ENCODE measurements around the gene NUDT15. TPM values are rescaled to one million over a fixed set of nuclear protein-coding genes. Genes with fewer than 3 reads are reported as not detected.

Gene NUDT15
- total RNA-seq, 4 donors from 2014 or later: 12.8 to 19.0 (median 15.9) TPM

DNA sequence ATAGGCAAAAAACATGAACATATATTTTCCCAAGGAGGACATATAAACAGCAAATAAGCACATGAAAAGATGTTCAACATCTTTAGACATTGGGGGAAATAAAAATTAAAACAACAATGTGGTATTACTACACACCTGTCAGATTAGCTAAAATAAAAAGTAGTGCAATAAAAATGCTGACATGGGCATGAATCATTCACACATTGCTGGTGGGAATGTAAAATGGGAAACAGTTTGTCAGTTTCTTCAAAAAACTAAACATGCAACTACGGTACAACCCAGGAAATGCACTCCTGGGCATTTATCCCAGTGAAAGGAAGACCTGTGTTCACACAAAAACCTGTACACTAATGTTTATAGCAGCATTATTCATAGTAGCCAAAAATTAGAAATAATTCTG, 31.1 kb upstream of the NUDT15 start:
- H3K27me3 ChIP-seq: no peaks in the 10 kb centered on the region
- DNase-seq: no peak
- no peaks in the 10 kb centered on the region for H3K36me3 ChIP-seq
- no peak overlapping the region for H3K4me3 ChIP-seq (replicated peaks in 1 of 3)
- TF ChIP-seq POLR2A (IDR thresholded peaks at IDR 0.05): no peak
- TF ChIP-seq, protein P1, sequence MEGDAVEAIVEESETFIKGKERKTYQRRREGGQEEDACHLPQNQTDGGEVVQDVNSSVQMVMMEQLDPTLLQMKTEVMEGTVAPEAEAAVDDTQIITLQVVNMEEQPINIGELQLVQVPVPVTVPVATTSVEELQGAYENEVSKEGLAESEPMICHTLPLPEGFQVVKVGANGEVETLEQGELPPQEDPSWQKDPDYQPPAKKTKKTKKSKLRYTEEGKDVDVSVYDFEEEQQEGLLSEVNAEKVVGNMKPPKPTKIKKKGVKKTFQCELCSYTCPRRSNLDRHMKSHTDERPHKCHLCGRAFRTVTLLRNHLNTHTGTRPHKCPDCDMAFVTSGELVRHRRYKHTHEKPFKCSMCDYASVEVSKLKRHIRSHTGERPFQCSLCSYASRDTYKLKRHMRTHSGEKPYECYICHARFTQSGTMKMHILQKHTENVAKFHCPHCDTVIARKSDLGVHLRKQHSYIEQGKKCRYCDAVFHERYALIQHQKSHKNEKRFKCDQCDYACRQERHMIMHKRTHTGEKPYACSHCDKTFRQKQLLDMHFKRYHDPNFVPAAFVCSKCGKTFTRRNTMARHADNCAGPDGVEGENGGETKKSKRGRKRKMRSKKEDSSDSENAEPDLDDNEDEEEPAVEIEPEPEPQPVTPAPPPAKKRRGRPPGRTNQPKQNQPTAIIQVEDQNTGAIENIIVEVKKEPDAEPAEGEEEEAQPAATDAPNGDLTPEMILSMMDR (IDR thresholded peaks at IDR 0.05): no peak
- WGBS, 2 donors: 71 to 78% methylated on average over 1 of the region's 1 CpG
- no peaks in the 10 kb centered on the region for H3K9me3 ChIP-seq
- intact Hi-C loops (cut with DNase I): no loop called here
- no peak overlapping the region for H3K27ac ChIP-seq
- peaks cover 4 to 7% of the 10 kb centered on the region in 2 donors for H3K4me1 ChIP-seq

DNA sequence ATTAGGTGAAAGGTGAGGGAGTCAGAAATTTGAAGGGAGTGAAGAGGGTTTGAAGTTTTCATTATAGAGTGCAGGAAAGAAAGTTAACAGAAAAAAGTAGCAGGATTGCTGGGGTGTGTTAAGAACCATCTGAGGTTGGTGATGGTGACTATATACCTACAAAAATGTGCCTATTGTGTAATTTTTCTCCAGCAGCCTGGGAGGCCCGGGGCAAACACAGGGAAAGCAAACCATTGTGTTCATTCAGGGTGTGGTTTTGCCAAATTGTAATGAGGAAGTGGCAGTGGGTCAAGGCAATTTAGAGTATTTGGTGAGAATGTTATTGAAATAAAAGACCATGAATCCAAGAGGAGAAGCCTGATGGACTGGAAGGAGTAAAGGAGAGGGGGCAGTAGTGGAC, 28.2 kb upstream of the NUDT15 start:
- H3K9me3 ChIP-seq: no peaks in the 10 kb centered on the region
- no peak overlapping the region for H3K4me3 ChIP-seq (replicated peaks in 1 of 3)
- no peaks in the 10 kb centered on the region for H3K4me1 ChIP-seq
- no peaks in the 10 kb centered on the region for H3K27me3 ChIP-seq
- WGBS, 2 donors: 59 to 61% methylated on average over 1 of the region's 1 CpG
- H3K36me3 ChIP-seq: no peaks in the 10 kb centered on the region
- intact Hi-C loops (cut with DNase I): no loop called here
- H3K27ac ChIP-seq: no peak overlapping the region
- DNase-seq: no peak
- TF ChIP-seq, protein P1 (IDR thresholded peaks at IDR 0.05): no peak
- TF ChIP-seq POLR2A (IDR thresholded peaks at IDR 0.05): no peak

DNA sequence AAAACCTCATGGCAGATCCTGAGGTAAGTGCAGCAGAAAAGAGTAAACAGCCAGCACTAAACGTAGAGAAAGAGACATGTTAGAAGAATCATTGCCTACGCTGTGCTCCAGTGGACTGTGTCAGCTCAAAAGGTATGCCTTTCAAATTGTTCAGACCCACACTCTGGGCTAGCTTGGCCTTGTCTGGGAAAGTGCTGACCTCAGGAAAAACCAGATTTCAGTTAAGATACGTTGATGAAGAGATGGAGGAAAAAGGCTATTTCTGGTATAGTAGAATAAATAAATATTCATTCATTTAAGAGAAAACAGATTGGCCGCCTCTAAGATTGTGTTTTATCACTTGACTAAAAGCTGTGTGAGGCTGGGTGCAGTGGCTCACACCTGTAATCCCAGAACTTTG, 26.8 kb upstream of the NUDT15 start:
- no peaks in the 10 kb centered on the region for H3K36me3 ChIP-seq
- intact Hi-C loops (cut with DNase I): no loop called here
- H3K4me1 ChIP-seq: no peaks in the 10 kb centered on the region
- DNase-seq: no peak
- TF ChIP-seq POLR2A (IDR thresholded peaks at IDR 0.05): no peak
- no peaks in the 10 kb centered on the region for H3K9me3 ChIP-seq
- H3K27ac ChIP-seq: no peak overlapping the region
- H3K4me3 ChIP-seq (replicated peaks in 1 of 3): no peak overlapping the region
- 58 to 86% methylated on average over 3 to 4 of the region's 4 CpGs for WGBS, 2 donors
- H3K27me3 ChIP-seq: no peaks in the 10 kb centered on the region

DNA sequence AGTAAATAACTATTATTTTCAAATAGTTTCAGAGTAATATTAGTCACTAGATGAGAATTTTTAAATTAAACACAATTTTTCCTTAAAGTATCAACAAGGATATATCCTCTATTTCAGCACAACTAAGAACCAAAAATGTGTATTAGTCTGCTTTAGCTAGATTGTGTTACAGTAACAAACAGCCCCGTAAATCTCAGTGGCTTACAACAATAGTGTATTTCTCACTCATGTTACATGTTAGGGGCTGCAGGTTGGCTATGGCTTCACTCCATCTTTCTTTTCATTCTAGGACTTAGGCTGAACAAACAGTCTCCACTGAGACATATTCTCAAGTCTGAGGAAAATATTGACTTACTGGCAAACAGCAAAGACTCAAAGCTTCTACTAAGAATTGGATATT, 24.9 kb upstream of the NUDT15 start:
- no peaks in the 10 kb centered on the region for H3K36me3 ChIP-seq
- H3K4me1 ChIP-seq: no peaks in the 10 kb centered on the region
- TF ChIP-seq, protein P1 (IDR thresholded peaks at IDR 0.05): no peak
- no peak for TF ChIP-seq POLR2A (IDR thresholded peaks at IDR 0.05)
- intact Hi-C loops (cut with DNase I): no loop called here
- no peak for DNase-seq
- 100% methylated on average over 1 of the region's 1 CpG for WGBS, 2 donors
- no peak overlapping the region for H3K27ac ChIP-seq
- H3K4me3 ChIP-seq (replicated peaks in 1 of 3): no peak overlapping the region
- H3K27me3 ChIP-seq: no peaks in the 10 kb centered on the region
- no peaks in the 10 kb centered on the region for H3K9me3 ChIP-seq

DNA sequence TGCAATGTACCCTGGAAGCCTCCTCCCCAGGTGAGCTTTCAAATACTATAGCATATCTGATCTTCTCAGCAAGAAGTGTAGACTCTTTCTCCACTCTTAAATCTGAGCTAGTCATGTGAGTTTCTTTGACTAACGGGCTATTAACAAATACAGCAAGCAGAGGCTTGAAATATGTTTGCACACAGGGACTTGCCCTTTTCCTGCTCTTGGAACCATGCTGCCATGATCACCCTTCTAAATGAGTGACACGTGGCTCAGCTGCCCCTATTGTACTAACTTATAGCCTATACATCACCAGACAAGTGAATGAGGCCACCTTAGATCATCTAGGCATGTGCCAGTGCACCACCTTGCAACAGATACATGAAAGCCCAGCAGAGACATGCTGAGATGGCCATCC, 23.2 kb upstream of the NUDT15 start:
- Histone ChIP-seq H3K4me1 (no peaks in the 10 kb centered on the region), H3K27ac (no peak overlapping the region), H3K9me3 (no peaks in the 10 kb centered on the region), H3K36me3 (no peaks in the 10 kb centered on the region), H3K4me3 (replicated peaks in 1 of 3) (no peak overlapping the region), H3K27me3 (no peaks in the 10 kb centered on the region)
- intact Hi-C loops (cut with DNase I): no loop called here
- no peak for TF ChIP-seq POLR2A (IDR thresholded peaks at IDR 0.05)
- TF ChIP-seq, protein P1 (IDR thresholded peaks at IDR 0.05): no peak
- no peak for DNase-seq
- WGBS, 2 donors: 89 to 98% methylated on average over 2 of the region's 2 CpGs

DNA sequence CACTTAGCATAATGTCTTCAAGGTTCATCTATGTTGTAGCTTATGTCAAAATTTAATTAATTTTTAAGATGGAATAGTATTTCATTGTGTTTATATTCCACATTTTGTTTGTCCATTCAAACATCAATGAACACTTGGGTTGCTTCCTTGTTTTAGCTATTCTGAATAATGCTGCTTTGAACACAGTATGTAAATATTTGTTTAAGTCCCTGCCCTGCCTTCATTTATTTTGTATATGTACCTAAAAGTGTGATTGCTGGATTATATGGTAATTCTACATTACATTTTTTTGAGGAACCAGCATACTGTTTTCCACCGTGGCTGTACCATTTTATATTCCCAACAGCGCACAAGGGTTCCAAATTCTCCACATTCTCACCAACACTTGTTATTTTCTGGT, 18.9 kb upstream of the NUDT15 start:
- TF ChIP-seq, protein P1 (IDR thresholded peaks at IDR 0.05): no peak
- TF ChIP-seq POLR2A (IDR thresholded peaks at IDR 0.05): no peak
- intact Hi-C loops (cut with DNase I): no loop called here
- DNase-seq: no peak
- WGBS, 2 donors: 94% methylated on average over 2 of the region's 2 CpGs
- H3K4me1 ChIP-seq: no peaks in the 10 kb centered on the region
- no peak overlapping the region for H3K27ac ChIP-seq
- H3K9me3 ChIP-seq: no peaks in the 10 kb centered on the region
- H3K4me3 ChIP-seq (replicated peaks in 1 of 3): no peak overlapping the region
- no peaks in the 10 kb centered on the region for H3K36me3 ChIP-seq
- H3K27me3 ChIP-seq: no peaks in the 10 kb centered on the region

Measured in thyroid gland (tissue), 4 donors.